LoVo (cell line): ENCODE measurements around the gene DIP2C.

ENCODE experiments used
- DNase-seq: peaks from one replicate; pipeline ENCODE4 v3.0.0-alpha.2; 2016; ENCODE audit warnings: low spot score

The DIP2C gene

DNA sequence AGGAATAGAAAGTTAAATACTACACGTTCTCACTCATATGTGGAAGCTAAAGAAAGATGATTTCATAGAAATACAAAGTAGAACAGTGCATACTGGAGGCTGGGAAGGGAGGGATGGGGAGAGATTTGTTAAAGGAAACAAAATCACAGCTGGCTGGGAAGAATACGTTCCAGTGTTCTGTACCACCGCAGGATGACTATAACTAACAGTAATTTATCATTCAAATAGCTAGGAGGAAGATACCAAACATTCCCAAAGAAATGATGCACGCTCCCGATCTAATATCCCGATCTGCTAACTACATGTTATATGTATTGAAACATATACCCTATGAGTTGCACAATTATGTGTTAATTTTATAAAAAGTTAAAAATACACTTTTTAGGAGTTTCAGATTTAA, 391.9 kb downstream of the DIP2C start:
- DNase-seq: no peak

DNA sequence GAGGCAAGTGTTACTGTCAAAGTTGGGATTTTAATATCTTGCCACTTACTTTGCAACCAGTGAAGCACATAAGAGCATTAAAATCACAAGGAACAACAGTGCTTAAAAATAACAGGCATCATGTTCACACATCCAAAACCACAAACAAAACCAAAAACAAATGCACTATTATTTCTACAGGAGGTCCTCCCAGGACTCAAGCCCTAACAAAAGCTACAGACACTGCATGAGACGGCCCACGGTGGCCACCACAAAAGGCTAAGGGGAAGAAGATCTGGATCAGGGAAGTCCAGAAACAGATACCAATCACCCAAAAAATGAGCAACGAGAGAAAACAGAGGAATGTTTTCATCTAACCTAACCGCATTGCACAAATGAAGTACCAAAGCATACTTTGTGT, 395.8 kb downstream of the DIP2C start:
- DNase-seq: no peak

DNA sequence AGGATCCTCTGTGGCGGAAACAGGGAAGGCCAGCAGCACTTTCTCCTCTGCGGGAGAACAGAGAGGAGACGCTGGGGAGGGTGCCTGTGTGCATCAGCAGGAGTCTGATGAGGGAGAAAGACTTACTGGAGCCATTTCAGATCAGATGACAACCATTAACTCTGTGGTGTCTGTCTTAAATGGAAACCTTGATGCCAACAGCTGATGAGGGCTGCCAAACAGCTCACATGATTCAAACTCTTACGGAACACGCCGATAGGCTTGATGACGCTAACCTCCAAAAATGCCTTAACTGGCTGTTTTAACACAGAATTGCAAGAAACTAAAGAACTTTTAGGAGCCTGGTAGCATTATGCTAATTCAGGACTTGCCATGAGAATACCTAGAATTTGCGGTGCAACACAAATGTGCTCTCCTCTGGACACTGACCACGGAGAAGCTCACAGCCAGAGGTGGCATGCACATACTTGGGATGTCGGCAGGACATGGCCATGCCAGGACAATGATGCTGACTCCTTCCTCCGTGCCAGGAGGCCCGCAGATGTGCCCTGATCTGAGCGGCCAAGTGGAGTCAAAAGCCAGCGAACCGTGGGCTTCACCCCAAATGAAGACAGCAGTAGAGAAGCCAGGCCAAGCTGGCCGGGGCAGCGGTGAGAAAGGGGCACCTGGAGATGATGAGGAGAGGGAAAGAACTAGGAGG, 399.3 kb downstream of the DIP2C start:
- DNase-seq: no peak

DNA sequence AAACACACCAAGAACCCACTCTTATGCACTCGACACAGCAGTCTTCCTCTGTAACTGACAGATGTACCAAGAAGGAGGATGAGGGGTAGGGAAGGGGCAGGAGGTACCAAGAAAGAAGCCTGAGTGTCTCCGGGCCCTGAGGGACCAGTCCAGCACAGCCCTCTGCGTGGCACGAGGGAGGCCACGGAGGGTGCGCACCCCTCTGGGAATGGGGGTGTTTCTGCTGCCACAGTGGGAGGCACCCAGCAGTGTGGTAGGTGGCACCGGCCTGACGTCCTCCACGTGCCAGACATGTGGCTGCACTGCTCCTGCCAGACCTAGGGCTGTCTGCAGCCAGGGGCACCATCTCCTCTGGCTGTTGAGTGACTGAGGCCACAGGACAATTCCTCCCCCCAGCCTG, 399.9 kb downstream of the DIP2C start:
- DNase-seq: no peak

DNA sequence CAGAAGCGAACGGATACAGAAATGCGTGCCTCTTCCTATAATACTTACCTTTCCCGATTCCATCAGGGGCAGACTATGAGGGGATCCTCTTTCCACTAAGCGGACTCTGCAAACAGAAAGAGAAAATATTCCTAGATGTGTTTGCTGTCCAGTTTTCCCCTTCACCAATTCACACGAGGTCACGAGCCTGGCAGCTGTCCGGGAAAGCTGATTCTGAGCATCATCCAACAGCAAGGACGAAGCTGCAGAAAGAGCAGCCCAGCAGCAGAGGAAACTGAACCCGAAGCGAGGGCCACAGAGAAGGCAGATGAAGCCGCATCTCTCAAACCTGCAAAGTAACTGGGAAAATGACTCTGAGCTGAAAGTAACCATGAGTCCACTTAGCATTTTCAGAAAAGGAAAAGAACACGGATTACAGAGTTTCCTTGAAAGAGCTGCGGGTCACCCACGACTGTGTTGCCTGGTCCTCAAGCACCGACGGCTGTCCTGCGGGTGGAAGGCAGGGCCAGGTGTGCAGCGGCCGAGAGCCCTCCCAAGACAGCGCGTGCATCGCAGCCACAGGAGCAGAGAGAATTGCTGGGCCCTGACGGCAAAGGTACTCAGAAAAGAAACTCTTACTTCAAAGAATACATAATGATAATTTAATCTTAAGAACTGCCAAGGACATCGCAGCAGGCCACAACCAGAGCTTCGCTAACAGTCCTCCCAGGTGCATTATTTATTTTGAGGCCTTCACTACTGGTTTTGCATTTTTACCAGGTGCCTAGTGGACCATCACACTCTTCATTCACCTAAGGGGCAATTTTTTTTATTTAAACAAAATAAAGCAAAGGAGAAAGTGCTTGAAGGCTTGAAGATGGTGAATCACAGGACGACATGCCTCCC, 400.9 kb downstream of the DIP2C start:
- DNase-seq: no peak

DNA sequence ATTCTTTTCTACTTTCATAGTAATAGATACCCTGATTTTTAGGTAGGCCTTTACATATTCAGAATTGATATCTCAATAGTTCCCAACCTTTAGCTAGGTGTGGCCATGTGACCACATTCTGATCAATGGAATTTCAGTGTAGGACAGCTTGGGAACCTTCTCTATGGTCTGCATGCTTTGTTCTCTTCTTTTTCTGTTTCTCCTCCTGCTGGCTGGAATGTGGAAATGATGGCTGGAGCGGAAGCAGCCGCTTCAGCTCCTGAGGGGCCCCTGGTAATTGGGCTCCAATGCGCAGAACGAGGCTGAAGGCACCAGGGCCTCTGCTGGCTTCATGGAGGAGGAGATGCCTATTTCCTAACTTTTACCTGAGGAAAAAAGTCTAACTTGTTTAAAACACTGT, 401.7 kb downstream of the DIP2C start:
- DNase-seq: peak; percentile 23

DNA sequence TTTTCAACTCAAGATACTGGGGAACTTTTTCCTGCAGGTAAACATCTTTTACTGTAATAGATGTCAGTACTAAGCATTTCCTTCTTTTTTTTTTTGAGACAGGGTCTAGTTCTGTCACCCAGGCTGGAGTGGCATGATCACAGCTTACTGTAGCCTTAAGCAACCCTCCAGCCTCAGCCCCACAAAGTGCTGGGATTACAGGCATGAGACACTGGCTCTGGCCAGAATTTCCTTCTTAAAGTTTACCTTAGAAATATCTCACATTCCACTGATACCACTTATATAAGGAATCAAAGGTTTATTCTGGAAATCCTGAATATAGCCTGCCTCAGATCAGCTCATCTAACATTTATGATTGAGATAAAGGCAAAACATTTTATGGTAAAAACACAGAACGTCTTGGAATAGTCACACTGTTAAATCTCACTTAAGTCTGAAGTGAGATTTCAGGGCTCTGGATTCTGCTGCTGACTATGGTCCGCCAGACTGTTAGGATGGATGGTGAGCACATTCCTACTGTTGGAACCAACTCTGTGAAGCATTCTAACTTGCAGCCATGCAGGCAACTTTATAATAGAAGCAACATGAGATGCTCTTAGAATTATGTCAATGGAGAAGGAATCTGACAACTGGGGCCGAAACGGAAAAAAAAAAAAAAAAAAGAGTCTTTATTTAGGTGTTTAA, 402.3 kb downstream of the DIP2C start:
- DNase-seq: no peak

DNA sequence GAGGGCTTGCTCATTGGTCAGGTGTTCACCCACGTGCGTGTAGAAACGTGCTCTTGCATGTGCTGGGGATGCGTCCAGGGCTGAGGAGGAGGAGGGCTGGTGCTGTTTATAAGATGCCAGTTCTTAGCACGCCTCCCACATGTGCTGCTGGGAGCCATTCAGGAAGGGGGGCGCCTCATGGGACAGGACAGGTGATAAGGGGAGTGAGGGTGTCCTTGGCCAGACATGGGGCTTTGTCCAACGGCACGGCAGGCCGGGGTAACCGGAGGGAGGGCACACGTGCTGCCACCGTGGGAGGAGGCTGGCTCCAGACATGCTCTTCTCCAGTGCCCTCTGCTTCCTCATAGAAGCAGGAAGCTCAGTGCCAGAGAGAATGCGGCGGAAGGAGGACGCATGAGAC, 404.3 kb downstream of the DIP2C start:
- no peak for DNase-seq

DNA sequence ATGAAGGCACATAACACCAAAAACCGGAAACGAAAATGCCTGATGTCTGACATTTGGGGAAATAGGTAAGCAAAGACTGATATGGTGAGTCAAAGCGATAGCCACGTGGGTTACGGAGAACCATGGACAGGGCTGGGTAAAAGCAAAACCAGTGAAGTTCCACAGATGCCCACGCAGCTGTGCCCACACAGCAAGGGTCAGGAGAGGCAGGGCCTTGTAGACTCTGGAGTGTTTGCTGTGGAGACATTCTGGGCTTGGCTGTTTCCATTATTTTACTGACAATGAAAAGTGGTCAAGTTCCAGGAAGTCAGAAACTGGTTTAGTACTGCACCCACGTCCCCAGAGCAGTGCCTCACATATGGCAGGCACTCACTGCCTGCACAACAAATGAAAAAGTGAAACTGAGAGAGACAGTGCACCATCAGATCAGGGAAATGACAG, 405.5 kb downstream of the DIP2C start:
- DNase-seq: no peak

DNA sequence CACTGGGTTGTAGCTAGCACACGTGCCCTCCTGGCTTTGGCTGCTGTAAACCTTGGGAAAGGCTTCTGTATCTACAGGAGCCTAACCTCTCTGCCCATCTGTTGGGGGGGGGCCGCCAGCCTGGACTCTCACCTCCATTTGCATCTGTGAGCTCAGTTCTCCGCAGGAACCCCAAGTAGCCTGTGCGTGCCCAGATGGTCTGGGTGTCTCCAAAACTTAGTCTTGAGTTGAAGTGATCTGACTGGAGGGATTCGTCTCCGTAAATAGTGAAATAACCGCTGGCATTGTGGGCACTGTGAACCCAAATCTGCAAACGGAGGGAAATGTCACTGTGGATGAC, 406.4 kb downstream of the DIP2C start:
- DNase-seq: no peak

DNA sequence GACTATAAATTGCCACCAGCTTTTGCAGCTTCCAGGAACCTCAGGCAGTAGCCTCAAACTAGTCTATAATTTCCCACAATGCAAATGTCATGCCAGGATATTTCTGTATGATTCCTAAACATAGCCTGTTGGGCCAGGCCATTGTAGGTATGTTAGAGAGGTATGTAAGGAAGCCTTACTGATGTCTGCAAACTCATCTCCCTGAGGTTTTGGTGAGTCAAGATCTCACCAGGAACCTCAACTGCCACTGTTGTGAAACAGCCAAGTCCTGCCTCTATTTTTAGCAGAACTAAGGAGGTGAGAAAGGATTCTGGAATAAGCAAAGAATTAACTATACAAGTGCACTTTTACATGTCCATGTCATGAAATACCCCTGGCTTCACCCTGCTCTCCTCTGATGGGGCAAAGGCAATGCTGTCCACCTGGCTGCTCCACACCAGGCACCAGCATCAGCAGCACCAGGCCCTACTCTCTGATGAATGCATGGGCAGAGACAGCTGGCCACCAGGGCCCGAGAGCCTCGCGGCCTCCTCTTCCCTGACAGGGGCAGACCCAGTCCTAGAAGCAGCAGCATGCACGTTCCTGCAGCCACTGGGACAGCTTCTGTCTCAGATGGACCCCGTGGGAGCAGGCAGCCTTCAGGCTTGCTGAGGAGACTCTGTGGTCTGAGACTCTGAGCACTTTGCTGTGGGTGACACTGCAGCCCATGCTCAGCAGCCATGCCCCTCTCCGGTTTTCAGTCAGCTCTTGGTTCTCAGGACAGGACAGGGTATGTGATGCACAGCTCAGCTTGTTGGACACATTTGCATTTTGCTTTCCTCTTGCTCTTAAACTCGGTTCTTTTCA, 407.0 kb downstream of the DIP2C start:
- no peak for DNase-seq

DNA sequence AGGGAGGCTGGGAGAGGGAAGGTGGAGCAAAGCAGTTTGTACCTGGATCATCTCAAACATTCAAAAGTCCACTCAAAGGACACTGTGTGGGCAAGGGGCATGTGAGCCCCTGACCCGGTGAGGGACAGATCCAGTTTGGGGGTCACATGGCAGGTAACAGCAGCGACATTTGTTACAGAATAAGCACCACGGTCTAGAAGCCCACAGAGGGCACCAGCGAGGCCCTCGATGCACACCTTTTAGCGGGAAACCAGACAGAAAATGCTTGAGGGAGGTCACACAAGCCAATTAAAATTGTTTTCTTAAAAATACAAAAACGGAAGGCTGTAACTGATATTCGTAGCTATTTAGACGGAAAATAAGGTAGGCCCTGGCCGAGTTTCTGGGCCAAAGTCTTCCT, 409.8 kb downstream of the DIP2C start:
- DNase-seq: no peak

DNA sequence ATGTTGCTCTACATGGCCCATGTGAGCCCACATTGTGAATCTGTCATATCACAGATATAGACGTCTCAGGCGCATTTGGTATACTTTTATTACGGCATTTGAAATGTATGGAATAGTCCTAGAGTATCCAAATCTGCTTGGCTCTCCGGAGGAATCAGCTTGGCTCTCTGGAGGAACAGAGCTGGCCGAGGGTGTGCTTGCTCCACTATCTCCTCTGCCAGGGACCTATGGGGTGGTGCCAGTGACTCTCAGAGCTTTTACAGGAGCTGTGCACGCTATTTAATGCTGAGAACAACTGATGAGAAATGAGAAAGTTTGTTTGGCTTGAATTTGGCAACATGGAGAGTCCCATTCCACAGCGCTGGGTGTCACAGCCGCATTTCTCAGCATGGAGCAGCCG, 410.2 kb downstream of the DIP2C start:
- no peak for DNase-seq

DNA sequence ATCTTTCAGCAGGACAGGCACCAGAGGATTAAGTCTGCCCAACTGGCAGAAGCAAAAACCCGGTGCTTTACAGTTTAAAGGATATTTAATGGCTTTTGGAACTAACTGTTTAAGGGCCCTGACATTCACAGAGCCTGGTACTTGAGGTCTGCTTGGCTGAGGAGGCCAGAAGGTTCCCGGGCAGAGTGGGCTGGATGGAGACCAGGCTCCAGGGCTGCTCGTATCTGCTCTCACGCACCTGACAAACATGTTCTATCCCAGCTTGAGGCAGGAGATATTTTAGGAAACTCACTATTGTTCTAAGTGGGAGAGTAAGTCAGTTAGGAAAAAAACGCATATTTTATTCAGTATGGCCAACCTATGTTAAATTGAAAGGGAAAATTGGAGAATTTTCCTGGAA, 410.8 kb downstream of the DIP2C start:
- DNase-seq: no peak

DNA sequence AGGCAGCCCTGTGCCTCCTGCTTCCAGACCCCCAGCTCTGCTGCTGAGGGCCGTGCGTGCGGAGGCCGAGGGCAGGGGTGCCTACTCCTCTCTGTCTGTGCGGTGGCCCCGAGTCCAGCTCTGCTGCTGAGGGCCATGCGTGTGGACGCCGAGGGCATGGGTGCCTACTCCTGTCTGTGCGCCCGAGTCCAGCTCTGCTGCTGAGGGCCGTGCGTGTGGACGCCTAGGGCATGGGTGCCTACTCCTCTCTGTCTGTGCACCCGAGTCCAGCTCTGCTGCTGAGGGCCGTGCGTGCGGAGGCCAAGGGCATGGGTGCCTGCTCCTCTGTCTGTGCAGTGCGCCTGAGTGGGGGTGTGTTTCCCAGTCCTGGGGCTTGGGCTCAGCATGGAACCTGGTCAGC, 411.5 kb downstream of the DIP2C start:
- DNase-seq: no peak

DNA sequence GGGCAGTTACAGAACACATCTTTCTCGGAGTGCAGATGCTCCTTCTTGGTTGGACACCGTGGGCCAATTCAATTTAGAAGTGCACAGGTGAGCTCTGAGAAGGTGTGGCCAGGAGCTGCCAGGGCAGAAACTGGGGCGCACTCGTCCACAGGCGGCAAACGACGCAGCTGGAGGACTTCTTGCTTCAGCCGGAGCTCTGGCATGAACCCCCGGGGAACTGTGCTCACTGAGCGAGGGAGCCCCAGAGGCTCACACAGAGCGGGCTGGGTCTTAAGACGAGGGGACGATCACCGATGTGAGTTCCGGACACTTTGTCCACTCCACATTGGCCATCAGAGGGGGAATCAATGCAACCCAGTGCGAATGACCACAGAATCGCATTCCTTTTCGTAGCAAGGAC, 413.8 kb downstream of the DIP2C start:
- DNase-seq: no peak

DNA sequence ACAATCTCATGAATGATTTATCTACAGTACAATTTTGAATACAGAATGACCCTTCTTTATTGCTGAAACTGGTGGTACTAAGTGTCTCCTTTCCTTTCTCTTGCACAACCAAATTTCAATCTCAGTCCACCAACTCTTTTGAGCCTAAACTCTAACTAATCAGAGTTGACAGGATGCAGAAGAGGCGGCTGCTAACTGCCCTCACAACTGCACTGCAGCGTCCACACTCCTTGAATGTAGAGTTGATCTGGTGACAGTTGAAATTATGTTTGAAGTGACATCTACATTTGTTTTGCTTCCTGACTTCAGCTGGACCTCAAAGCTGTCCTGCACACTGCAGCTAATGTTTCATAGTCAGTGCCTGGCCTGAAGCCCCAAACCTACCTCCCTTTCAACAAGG, 414.6 kb downstream of the DIP2C start:
- no peak for DNase-seq

DNA sequence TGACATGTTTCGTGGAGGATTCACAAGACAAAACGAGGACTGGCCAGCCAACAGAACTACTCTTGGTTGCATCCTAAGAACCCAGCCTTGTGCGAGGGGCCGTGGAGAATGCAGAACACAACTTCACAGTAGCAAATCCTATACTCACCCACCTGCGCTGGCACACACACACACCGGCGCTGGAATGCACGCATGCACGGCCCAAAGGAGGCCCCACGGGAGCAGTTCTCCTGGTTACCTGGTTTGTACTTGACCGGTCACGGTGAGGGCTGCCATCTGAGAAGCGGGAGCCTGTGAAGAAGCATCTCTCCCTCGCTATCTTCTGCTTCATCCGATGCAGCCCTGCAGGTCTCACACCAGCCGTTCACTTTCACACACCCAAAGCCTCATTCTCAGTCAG, 416.4 kb downstream of the DIP2C start:
- DNase-seq: no peak

DNA sequence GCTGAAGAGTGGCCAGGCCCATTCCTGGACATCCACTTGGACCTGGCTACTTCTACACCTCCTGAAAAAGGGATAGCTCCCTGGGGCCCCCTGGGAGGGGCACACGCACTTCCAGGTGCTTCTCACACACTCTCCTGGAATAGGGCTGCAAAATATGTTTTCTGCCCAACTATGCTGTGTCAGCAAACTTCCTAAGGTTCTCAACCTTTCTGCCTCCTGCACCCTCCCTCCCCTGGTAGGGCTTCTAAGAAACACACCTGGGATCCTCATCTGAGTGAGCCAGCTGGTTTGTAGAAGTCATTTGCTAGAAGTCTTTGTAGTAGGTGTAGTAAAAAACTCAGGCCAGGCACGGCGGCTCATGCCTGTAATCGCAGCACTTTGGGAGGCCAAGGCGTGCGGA, 417.7 kb downstream of the DIP2C start:
- DNase-seq: no peak

DNA sequence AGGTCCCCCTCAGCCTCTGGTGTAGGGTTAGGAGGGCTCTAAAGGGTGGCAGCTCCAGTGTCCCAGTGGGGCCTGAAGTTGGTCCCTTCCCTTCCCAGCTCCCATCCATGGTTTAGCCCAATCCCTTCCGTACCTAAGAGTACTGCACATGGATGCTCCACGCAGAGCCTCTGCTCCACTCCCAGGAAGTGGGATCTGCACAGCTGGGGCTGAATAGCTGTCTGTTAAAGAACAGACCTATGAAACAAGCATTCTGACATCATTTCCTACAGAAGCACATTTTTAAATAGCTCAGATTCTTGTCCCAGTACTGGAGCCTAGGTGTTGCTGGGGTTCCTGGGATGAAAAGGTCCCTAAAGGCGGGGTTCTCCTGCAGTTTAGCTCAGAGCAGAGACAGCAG, 418.3 kb downstream of the DIP2C start:
- DNase-seq: no peak

DNA sequence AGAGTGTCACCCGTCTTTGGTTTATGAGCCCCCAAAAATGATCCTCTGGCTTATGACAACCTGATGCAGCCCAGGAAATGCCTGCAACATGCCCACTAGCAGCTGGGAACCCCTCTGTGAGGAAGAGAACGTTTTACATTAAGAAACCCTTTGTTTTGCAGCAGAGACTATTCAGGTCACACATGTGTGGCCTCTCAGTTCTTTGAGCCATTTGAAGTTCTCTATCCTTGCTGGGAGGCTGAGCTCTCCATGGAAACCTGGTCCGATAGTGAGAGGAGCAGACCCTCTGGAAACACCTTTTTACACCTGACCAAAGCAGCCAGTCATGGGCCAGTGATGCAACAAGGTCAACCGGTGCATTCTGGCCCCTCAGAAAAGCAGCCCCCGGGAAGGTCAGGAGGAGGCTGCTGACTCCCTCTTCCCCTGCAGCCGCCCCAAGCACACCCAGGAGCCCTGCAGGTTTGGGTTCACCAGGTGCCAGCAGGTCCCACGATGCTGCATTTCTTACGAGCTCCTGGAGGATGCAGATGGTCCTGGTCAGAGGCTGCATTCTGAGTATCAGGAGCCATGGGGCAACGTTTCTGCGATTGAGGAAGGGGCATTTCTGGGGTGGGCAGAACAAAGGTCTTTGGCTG, 419.9 kb downstream of the DIP2C start:
- no peak for DNase-seq

DNA sequence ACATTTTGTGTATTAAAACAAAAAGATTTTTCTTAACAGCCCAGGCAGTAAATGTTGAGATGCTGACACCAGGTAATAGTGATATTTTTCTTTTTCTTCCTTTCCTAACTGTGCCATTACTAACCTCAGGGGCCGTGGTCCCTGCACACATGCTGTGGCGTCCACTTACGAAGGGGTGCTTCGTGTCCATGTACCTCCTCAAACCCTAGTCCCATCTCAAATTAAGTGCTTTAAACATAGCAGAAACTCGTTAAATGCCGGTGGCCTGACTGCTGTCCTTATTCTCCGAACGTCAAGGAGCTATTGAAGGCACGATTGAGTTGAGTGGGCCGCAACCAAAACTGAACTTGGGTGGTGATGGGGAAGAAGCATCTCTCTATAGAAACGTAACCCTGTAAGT, 421.8 kb downstream of the DIP2C start:
- DNase-seq: no peak
